Measurements from ENCODE around the gene AEBP2.
A peak's percentile ranks its signal among the peaks of the same experiment; 100 is the strongest.
"Not testable (repeated sequence)": the region's sequence is repeated elsewhere in the genome, so short reads cannot be mapped to it uniquely, and the experiment has no call there.

Gene AEBP2

GRCh38 chr12:19458733-19459132 lies 19.4 kb downstream of the AEBP2 start:
- DNase-seq = no peak

- no peak for DNase-seq
Observed at GRCh38 chr12:19461999-19462398, 22.7 kb downstream of the AEBP2 start.

GRCh38 chr12:19462406-19462805 lies 23.1 kb downstream of the AEBP2 start:
- peak; percentile 45 to 81 for DNase-seq

GRCh38 chr12:19464192-19464580 lies 24.9 kb downstream of the AEBP2 start:
- no peak for DNase-seq

- DNase-seq = no peak
Observed at GRCh38 chr12:19465711-19466110, 26.4 kb downstream of the AEBP2 start.

- DNase-seq = no peak
Observed at GRCh38 chr12:19474147-19474546, 34.9 kb downstream of the AEBP2 start.

GRCh38 chr12:19475884-19476505 lies 36.7 kb downstream of the AEBP2 start:
- not testable (repeated sequence) for DNase-seq

- no peak for DNase-seq
Observed at GRCh38 chr12:19477071-19477470, 37.8 kb downstream of the AEBP2 start.

- no peak for DNase-seq
Observed at GRCh38 chr12:19480459-19480858, 41.2 kb downstream of the AEBP2 start.

GRCh38 chr12:19482036-19482435 lies 42.7 kb downstream of the AEBP2 start:
- no peak for DNase-seq

GRCh38 chr12:19482551-19483109 lies 43.3 kb downstream of the AEBP2 start:
- no peak for DNase-seq

GRCh38 chr12:19483727-19484126 lies 44.4 kb downstream of the AEBP2 start:
- DNase-seq = peak in 1 of 2 experiments; percentile 20

- no peak for DNase-seq
Observed at GRCh38 chr12:19484738-19485137, 45.4 kb downstream of the AEBP2 start.

GRCh38 chr12:19485240-19485639 lies 45.9 kb downstream of the AEBP2 start:
- no peak for DNase-seq

GRCh38 chr12:19489168-19489567 lies 49.9 kb downstream of the AEBP2 start:
- no peak for DNase-seq

GRCh38 chr12:19490908-19491307 lies 51.6 kb downstream of the AEBP2 start:
- DNase-seq = no peak

GRCh38 chr12:19491863-19492262 lies 52.6 kb downstream of the AEBP2 start:
- DNase-seq = no peak

GRCh38 chr12:19496219-19496878 lies 57.1 kb downstream of the AEBP2 start:
- DNase-seq = no peak

GRCh38 chr12:19498099-19498498 lies 58.8 kb downstream of the AEBP2 start:
- no peak for DNase-seq

- no peak for DNase-seq
Observed at GRCh38 chr12:19499030-19499429, 59.7 kb downstream of the AEBP2 start.

- no peak for DNase-seq
Observed at GRCh38 chr12:19506497-19506896, 67.2 kb downstream of the AEBP2 start.

- DNase-seq = no peak
Observed at GRCh38 chr12:19507823-19508222, 68.5 kb downstream of the AEBP2 start.

- no peak for DNase-seq
Observed at GRCh38 chr12:19510461-19510860, 71.2 kb downstream of the AEBP2 start.

GRCh38 chr12:19515179-19515578 lies 75.9 kb downstream of the AEBP2 start:
- DNase-seq = no peak

GRCh38 chr12:19517583-19517982 lies 78.3 kb downstream of the AEBP2 start:
- DNase-seq = no peak
